Measurements from ENCODE around the gene KCNQ1OT1.

Gene KCNQ1OT1

DNA sequence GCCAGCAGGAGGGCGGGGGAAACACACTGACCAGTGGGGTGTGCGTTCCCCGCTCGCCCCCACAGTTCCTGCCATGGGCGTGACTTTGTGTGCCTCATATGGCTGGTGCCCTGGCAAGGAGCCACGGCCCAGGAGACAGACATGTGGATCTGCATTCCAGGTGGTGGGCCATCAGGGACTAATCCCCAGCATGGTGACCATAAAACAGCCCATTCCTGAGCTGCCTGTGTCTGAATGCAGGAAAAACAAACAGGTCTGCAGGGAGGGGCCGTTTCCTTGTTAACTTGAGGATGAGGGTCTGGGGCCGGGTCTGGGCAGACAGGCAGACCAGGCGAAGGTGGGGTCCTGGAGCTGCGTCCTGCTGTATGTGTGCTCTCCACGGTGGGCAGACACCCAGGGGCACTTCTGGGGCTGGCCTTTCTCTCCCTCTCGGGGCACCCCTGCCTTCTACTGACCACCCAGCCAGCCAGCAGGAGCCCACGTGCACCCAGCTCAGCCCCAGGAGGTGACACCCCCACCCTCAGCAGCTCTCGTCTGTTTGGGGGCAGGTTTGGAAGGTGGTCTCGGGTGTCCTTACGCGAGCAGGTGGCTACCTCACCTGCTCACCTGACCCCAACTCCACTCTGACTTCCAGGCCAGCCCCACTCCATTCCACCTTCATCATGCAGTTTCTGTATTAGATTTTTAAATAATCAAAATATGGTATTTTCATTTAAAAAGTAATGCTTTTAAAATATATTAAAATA lies 120.3 kb downstream of the KCNQ1OT1 start:
- no peak for DNase-seq

GRCh38 chr11:2578929-2579270 lies 120.9 kb downstream of the KCNQ1OT1 start:
- DNase-seq, result no peak

- no peak for DNase-seq
Observed at GRCh38 chr11:2577991-2578928, 121.5 kb downstream of the KCNQ1OT1 start.

- DNase-seq, result no peak
Observed at GRCh38 chr11:2577031-2577990, 122.5 kb downstream of the KCNQ1OT1 start.

DNA sequence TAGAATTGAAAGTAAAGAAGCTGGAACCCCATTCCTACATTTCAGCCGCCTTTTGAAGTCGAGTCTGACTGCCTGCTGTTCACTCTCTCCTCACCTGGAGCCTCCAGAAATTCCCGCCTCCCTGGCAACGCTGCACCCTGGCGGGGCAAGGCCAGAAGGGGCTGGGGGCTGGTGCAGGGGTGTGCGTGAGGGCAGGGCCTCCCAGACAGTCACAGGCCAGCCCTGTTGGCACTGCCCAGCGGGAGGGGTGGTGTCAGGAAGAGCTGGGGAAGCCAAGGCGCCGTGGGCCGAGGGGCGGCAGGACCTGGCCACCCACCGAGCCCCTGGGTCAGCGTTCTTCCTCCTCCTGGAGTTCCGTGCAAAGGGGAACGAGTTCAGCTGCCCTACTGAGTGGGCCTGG lies 123.2 kb downstream of the KCNQ1OT1 start:
- no peak for DNase-seq

DNA sequence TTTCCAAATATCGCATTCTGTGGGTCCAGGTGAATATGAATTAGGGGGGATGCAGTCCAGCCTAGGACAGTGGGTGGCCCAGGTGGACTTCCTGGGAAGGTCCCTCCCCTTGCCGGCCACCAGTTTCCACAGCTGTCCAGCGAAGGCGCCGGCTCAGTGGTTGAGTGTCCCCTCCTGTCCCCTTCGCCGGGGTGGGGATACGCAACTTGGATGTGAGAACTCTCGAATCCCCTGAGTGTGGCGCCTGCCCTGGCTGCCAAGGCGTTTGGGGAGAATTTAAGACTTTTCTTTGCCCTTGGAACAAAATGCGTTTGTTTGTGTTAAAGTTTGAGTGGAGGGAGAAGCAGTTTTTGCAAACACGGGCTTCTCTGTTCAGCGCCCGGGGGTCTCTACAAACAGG lies 123.7 kb downstream of the KCNQ1OT1 start:
- no peak for DNase-seq

- no peak for DNase-seq
Observed at GRCh38 chr11:2575591-2576051, 124.2 kb downstream of the KCNQ1OT1 start.

DNA sequence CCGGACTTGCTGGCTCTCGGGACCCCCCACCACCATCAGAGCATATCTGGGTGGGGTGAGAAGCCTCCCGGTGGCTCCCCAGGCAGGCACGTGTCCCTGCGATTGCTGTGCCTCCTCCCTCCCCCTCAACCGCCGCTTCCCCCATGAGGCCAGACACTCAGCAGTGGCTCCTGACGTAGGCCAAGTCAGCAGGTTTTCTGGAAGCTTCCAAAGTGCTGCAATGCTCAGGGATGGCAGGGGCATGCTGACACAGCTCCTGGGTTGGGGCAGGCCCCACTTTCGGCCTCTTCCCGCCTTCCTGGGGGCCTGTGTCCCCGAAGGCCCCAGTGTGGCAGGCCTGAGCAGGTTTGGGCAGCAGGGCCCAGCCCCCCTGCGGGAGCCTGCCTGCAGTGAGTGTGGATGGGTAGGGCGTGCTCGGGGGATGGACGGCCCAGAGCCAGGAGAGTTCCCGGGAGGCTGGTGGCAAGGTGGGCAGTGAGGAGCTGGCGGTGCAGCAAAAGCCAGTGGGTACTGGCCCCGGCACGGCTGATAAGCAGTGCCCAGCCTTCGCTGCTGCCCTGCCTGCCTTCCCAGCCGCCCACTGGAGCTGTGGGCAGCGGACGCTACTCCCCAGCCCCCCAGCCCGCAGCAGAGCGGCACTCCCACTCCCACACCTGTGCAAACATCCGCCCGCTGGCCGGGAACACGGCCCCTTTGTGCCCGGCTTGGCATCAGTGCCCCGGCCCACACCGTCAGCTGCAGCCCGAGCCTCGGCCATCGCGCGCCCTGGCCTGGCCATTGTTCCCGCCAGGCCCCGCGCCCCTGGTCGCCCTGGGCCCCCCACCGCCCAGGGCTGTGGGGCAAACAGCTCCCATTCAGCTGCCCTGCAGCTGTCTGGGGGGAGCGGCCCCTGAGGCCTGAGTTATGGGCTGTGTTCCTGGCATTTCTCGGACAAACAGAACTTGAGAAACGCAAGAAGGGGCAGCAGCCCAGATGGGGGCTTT lies 125.0 kb downstream of the KCNQ1OT1 start:
- DNase-seq, result no peak

DNA sequence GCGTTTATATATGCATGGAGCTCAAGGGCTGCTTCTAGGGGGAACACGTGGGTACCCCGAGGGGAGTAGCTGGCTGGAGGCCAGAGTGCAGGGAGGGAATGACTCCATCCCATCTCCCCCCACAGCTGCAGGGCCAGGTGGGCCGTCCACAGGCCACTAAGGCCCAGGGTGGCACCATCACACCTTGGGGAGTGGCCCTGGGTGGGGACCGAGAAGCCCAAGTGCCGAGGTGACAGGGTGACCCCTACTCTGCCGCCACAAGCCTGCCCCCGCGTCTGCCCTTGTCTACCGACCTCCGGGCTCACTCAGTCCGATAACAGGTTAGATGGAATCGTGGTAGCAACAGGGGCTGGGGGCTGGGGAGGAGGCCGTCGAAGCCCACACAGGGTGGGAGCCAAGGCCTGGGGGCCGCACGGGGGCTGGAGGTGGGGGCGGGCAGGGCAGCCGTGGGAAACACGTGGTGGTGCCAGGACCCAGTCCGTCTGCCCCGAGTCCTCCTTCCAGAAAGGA lies 125.7 kb downstream of the KCNQ1OT1 start:
- no peak for DNase-seq

- DNase-seq, result no peak
Observed at GRCh38 chr11:2573240-2574042, 126.4 kb downstream of the KCNQ1OT1 start.

DNA sequence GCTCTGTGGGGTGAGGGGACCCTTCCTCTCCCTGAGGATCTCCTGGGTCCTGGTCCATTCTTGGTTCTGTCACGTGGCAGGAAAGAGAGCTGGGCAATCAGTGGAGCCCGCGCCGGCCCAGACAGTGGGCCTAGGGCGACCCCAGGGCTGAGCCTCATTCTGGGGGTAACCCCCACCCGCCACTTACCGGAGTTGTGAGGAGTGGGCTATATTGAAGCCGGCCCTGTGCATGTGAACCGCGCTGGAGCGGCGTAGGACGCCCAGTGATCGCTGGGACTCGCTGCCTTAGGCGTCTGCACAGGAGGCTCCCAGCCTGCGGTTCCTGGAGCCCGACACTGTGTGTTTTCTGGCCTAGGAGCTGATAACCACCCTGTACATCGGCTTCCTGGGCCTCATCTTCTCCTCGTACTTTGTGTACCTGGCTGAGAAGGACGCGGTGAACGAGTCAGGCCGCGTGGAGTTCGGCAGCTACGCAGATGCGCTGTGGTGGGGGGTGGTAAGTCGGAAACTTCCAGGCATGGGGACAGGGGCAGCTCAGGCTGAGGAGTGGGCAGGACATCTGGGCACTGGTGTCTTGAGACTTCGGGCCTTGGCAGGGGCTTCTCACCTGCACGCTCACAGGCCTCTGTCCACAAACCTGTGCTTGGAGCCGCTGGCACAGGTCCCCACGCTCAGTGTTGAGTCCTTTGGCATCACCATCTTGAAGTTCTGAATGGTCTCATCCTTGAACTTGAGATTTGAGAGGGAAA lies 127.1 kb downstream of the KCNQ1OT1 start:
- no peak for DNase-seq

GRCh38 chr11:2571598-2572281 lies 128.1 kb downstream of the KCNQ1OT1 start:
- DNase-seq, result no peak

DNA sequence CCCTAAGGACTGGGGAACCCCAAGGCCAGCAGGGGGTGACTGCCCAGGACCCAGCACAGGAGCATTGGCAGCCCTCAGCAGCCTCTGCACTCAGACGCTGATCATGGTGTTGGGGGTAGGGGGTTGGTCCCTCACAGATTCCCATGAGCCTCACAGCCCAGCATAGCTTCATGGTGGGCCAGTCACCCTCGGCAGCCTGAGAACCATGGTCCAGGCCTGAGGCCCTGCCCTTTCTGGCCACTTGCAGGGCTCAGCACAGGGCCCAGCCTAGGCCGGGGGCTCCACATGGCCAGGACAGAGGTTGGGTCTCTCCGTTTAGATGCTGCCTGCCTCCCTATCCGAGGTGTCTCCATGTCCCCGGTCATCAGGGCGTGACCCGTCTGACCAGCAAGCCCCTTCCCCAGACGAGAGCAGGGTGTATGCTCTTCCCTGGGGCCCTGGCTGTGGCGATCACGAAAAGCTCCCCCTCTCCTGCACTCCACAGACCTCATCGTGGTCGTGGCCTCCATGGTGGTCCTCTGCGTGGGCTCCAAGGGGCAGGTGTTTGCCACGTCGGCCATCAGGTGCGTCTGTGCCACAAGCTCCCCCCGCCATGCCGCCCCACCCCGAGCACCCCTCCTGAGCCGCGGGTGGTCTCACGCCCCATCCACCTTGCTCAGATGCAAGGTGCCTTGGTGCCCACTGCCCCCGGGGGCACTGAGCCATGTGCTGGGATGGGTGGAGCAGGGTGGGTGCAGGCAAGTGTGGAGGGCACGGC lies 128.8 kb downstream of the KCNQ1OT1 start:
- DNase-seq, result no peak

DNA sequence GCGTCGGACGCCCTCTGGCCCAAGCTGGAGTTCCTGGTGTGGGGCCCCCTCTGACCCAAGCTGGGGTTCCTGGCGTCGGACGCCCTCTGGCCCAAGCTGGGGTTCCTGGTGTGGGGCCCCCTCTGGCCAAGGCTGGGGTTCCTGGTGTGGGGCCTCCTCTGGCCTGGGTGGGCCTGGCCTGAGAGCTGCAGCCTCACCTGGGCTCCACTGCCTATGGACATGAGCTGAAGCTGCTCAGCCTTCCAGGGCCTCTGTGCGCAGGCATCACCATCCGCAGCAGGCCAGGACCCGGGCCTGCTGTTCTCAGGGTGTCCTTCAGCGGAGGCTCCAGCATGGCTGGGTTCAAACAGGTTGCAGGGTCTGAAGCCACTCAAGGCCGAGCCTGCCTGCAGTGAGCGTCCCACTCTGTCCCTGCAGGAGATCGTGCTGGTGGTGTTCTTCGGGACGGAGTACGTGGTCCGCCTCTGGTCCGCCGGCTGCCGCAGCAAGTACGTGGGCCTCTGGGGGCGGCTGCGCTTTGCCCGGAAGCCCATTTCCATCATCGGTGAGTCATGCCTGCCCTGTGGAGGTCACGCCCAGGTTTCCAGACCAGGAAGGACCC lies 129.5 kb downstream of the KCNQ1OT1 start:
- DNase-seq, result no peak

GRCh38 chr11:2569731-2570210 lies 130.0 kb downstream of the KCNQ1OT1 start:
- DNase-seq, result no peak

DNA sequence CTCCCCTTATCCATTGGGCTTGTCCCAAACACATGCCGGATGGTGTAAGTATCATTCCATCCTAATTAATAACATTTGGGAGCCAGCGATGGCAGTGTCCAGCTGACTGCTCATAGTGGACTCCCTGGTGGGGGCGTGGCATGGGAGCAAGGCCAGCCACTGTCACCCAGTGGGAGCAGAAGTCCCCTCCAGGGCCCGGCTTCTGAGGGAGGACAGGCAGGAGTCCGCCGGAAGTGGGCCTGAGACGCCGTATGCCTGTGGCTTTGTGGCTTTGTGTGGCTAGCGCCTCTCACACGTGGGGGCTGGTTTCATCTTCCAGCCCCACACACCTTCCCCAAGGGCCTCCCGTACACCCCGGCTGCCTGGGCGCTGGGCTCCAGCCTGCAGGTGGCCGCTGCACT lies 130.5 kb downstream of the KCNQ1OT1 start:
- DNase-seq, result no peak

GRCh38 chr11:2567026-2567671 lies 132.6 kb downstream of the KCNQ1OT1 start:
- DNase-seq, result no peak
